HG02870 (cell line): ENCODE results near the gene SLC34A2.
"Not testable (repeated sequence)": the region's sequence is repeated elsewhere in the genome, so short reads cannot be mapped to it uniquely, and the experiment has no call there.

ENCODE experiments used
- ATAC-seq: cut with Tn5 transposase; IDR thresholded peaks from one replicate; pipeline ENCODE4 v1.9.1; 2021; ENCODE audit warnings: mild to moderate bottlenecking, moderate library complexity; ENCODE audit not compliant: unreplicated experiment

The SLC34A2 gene

GRCh38 chr4:25654971-25655963 is at the start of gene SLC34A2:
SLC34A2 (plus strand) TSS chr4:25655851; CDS start chr4:25662501, 6,650 bp downstream.
- no peak for ATAC-seq

- no peak for ATAC-seq
These were observed 47.0 kb upstream of the SLC34A2 start for GRCh38 chr4:25608644-25609043.

GRCh38 chr4:25609976-25610375 is 45.7 kb upstream of the SLC34A2 start:
- ATAC-seq, result no peak

GRCh38 chr4:25613613-25614012 is 42.0 kb upstream of the SLC34A2 start:
- not testable (repeated sequence) for ATAC-seq

- no peak for ATAC-seq
These were observed 40.8 kb upstream of the SLC34A2 start for GRCh38 chr4:25614807-25615206.

GRCh38 chr4:25621027-25621930 is 34.4 kb upstream of the SLC34A2 start:
- no peak for ATAC-seq

- ATAC-seq, result no peak
These were observed 31.0 kb upstream of the SLC34A2 start for GRCh38 chr4:25624616-25625015.

- ATAC-seq, result no peak
These were observed 27.2 kb upstream of the SLC34A2 start for GRCh38 chr4:25628451-25628850.

GRCh38 chr4:25632135-25632534 is 23.5 kb upstream of the SLC34A2 start:
- no peak for ATAC-seq

- ATAC-seq, result no peak
These were observed 22.1 kb upstream of the SLC34A2 start for GRCh38 chr4:25633541-25633940.

GRCh38 chr4:25635501-25635900 is 20.1 kb upstream of the SLC34A2 start:
- ATAC-seq, result no peak

GRCh38 chr4:25637581-25638220 is 17.9 kb upstream of the SLC34A2 start:
- no peak for ATAC-seq

GRCh38 chr4:25638221-25638601 is 17.4 kb upstream of the SLC34A2 start:
- no peak for ATAC-seq

- ATAC-seq, result no peak
These were observed 16.8 kb upstream of the SLC34A2 start for GRCh38 chr4:25638806-25639205.

GRCh38 chr4:25650311-25650710 is 5.3 kb upstream of the SLC34A2 start:
- no peak for ATAC-seq

GRCh38 chr4:25651682-25652081 is 4.0 kb upstream of the SLC34A2 start:
- no peak for ATAC-seq

- ATAC-seq, result no peak
These were observed 1.4 kb upstream of the SLC34A2 start for GRCh38 chr4:25654031-25654970.

- ATAC-seq, result no peak
These were observed 380 bp downstream of the SLC34A2 start for GRCh38 chr4:25656031-25656430.

- no peak for ATAC-seq
These were observed 2.7 kb downstream of the SLC34A2 start for GRCh38 chr4:25658357-25658771.

GRCh38 chr4:25658777-25659176 is 3.1 kb downstream of the SLC34A2 start:
- ATAC-seq, result no peak
